GM21528 (cell line): ENCODE measurements around the gene OR52K1.
"Not testable (repeated sequence)": the region's sequence is repeated elsewhere in the genome, so short reads cannot be mapped to it uniquely, and the experiment has no call there.

ENCODE experiments used
- ATAC-seq: cut with Tn5 transposase; IDR thresholded peaks from one replicate; pipeline ENCODE4 v1.9.1; 2021; ENCODE audit warnings: mild to moderate bottlenecking, moderate library complexity; ENCODE audit not compliant: unreplicated experiment, low FRiP score

The OR52K1 gene

DNA sequence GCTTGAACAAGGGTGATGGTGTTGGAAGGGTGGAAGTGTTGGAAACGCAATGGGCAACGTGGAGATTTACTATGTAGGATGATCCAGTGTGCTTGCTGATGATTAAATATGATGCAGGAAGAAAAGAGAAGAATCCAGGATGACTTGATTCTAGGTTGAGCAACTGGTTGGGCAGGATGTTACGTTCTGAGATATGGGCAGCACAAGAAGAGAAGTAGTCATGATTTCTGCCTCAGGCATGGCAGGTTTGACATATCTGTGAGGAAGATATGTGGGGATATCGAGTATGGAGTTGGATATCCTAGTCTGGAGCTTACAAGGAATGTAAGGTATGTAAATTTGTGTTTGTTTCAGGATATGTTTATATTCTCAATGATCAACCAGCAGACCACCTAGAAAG lies 1.9 kb downstream of the OR52K1 start:
- no peak for ATAC-seq

DNA sequence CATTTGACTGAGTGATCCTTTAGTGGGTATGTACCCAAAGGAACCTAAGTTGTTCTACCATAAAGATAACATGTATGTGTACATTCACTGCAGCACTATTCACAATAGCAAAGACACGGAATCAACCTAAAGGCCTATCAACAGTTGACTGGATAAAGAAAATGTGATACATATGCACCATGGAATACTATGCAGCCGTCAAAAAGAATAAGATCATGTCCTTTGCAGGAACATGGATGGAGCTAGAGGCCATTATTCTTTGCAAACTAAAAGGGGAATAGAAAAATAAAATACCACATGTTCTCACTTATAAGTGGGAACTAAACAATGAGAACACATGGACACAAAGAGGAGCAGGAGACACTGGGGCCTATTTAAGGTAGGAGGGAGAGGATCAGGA lies 9.0 kb downstream of the OR52K1 start:
- ATAC-seq, result not testable (repeated sequence)

DNA sequence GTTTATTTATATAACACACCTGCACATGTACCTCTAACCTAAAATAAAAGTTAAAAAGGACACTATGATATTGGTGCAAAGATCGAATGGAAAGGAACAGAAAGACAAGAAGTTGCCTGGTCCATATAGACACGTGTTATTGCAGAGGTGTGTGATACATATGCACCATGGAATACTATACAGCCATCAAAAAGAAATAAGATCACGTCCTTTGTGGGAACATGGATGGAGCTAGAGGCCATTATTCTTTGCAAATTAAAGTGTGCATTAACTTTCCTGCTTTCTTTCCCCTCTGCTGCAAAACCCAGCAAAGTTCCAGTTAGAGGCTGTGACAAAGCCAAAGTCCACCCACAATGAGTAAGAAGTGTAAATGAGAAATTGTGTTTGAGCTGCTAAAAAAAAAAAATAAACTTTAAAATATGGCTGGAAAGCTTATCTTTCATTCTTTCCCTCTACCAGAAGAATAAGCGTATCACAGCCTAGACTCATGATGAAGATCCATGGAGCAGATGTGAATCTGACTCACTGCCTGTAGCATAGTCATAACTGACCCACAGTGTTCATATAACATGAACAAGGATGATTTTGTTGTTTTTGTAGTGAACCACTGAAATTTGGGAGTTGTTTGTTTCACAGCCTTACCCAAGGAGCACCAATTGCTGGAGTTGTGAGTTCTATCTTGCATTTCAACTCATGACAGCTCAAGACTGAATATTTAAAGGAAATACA lies 9.6 kb downstream of the OR52K1 start:
- no peak for ATAC-seq

DNA sequence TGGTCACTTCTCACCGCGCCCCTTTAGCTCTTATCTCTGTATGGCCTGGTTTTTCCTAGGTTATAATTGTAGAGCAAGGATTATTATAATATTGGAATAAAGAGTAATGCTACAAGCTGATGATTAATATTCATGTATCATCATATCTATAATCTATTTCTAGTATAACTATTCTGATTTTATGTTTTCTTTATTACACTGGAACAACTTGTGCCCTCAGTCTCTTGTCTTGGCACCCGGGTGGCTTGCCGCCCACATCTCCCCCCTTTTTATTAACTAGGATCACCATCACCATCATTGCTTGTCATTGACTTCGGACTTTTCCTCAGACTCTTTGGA lies 11.0 kb downstream of the OR52K1 start:
- ATAC-seq, result no peak

DNA sequence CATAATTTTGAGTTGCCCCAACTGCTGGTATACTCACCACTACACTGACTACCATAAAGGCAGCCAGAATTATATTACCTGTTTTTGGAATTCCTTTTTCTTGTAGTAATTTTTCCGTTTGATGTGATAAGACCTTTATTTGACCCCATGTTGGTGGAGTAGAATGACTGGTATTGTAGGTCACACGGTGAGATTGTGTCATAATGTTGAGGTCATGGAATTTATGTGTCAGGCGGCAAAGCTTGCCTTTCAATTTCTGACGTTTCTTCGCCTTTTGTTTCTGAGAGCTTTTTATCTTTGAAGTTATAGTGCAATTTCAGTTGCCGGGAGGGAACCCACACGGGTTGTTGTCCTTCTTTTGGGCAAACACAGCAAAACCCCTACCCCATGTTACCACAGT lies 13.0 kb downstream of the OR52K1 start:
- ATAC-seq, result no peak

GRCh38 chr11:4495986-4496385 lies 13.5 kb downstream of the OR52K1 start:
- no peak for ATAC-seq

- ATAC-seq, result no peak
These were observed 14.3 kb downstream of the OR52K1 start for GRCh38 chr11:4496557-4497248.

DNA sequence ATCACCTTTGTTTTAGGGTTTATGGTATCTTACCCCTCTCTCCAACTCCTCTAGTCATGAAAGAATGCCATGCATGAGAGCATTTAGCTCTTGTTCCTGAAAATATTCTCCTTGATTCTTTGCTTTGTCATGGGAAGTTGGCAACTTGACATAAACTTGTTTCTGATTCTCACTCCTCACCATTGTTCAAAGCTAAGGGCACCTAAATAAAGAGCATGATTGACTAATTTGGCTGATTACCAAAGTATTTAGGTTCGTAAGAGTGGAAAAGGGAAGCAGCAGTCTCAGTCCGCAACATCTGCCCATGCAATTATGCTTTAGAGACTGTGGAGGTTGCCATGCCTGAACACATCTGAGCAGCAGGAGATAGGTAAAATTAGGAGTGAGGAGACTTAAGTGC lies 26.4 kb downstream of the OR52K1 start:
- no peak for ATAC-seq

GRCh38 chr11:4511282-4512245 lies 29.1 kb downstream of the OR52K1 start:
- no peak for ATAC-seq

DNA sequence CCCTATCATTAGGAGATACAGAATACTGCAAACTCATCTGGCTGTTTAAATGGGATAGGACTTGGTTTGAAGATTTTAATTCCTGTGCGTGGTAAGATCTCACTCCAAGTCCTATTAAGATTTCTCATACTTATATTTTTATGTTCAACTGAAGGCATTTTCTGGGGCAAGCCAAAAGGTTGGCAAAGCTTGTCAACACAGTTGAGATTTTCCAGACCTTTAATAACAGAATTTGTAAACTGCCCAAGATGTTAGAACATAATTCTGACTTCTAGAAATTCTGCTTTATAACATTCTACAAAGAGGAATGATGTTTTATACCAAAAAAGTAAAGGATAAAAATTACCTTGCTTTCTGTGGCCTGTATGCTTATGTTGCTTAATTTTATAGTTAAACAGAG lies 31.8 kb downstream of the OR52K1 start:
- ATAC-seq, result no peak

GRCh38 chr11:4522339-4522738 lies 39.9 kb downstream of the OR52K1 start:
- ATAC-seq, result no peak

- no peak for ATAC-seq
These were observed 40.3 kb downstream of the OR52K1 start for GRCh38 chr11:4522752-4523151.

GRCh38 chr11:4523666-4524065 lies 41.2 kb downstream of the OR52K1 start:
- ATAC-seq, result no peak

- ATAC-seq, result no peak
These were observed 45.5 kb downstream of the OR52K1 start for GRCh38 chr11:4527926-4528325.

GRCh38 chr11:4531686-4532085 lies 49.2 kb downstream of the OR52K1 start:
- ATAC-seq, result not testable (repeated sequence)

DNA sequence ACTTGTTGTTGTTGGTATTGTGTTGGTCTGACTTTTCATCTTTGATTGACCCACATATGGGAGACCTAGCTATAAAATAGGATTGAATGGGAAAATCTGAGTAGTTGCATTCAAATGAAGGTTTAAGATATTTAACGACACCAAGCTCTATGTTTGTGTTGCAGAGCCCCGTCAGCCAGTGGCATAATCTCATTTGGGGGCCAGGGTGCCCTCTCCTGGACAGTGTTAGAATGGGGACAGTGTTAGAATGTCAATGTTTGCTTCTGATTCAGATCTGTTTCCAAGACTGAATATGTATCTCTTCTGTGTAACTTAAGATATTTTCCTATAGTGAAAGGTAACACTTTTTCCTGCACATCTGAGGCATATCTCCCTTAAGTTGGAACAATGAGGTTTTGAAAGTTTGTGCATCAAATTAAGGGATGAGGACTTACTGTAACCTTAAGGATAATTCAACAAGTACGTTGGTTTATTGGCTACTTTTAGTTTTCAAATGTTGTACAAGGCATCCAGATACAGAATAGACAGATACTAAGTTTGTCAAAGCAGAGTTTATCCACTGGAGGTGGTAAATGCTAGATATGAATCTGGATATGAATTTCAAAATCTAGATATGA lies 57.3 kb downstream of the OR52K1 start:
- ATAC-seq, result no peak

DNA sequence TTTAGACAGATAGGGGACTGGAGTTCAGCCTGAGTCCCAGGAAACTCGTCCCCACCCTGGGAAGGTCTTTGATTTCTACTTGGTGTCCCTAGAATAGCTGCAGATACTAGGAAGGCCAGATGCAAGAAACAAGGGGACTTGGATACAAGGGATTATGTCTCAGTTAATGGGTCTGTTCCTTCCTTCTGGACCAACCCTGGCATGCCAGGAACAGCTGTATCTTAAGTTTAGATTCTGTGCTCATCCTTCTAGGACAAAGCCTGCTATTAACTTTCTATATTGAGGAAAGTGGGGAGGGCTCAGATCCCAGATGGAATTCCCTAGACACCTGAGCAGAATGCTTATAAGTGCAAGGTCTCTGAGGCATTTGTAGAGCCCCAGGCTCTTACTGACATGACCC lies 58.6 kb downstream of the OR52K1 start:
- no peak for ATAC-seq
